K562 (cell line): ENCODE data around the gene TAPBPL. TPM values are rescaled to one million over a fixed set of nuclear protein-coding genes. Genes with fewer than 3 reads are reported as not detected.
"Not testable (repeated sequence)": the region's sequence is repeated elsewhere in the genome, so short reads cannot be mapped to it uniquely, and the experiment has no call there.

Experiments
- ATAC-seq: fragments of 200-7000 bp; cut with Tn5 transposase; 3 replicates; pipeline ENCODE4 v1.9.1; 2020; ENCODE audit warnings: moderate library complexity
- BruUV-seq: library from RNA; stranded (reverse); fragments of 400-500 nt; replicated peaks from 2 replicates; lab custom pipeline; 2021; lab: Mats Ljungman, UMichigan
- CTCF ChIA-PET: fragments of 300-600 bp; formaldehyde crosslinking; extraction: SDS; loops from one replicate; lab custom pipeline; 2021; ENCODE audit warnings: low intra/inter-chr PET ratio; lab: Yijun Ruan, JAX
- POLR2A ChIA-PET: fragments of 300-600, 350-650 bp; sonication (Branson Sonifier 250); formaldehyde crosslinking; extraction: SDS; loops from one replicate; lab custom pipeline; 2021; ENCODE audit warnings: antibody characterized with exemption, inconsistent platforms; lab: Yijun Ruan, JAX
- DNase-seq, 4 experiments: peaks; one replicate each; pipeline versions ENCODE4 v3.0.0 to v3.0.0-alpha.2; 2011 to 2018; ENCODE audit warnings: low spot score in 3 of 4, mixed read lengths in 3 of 4; ENCODE audit errors: extremely low read depth in 1 of 4
- FAIRE-seq: peaks from 2 replicates; lab custom pipeline; 2011; peaks lifted over from hg19 to GRCh38; lab: Jason Lieb, UNC
- H2AFZ ChIP-seq: 2 replicates; pipeline ENCODE4 v1.6.0; 2011; ENCODE audit warnings: low read depth, low read length, control low read depth, inconsistent platforms
- H3K27ac ChIP-seq: fragments of 200-600 bp; 3 replicates; pipeline ENCODE4 v1.8.0; 2011; ENCODE audit warnings: low read depth, mild to moderate bottlenecking, control low read depth, inconsistent platforms, low read length, moderate library complexity, mixed read lengths; ENCODE audit errors: extremely low read depth
- H3K27me3 ChIP-seq, 2 experiments: fragments of 300-600 bp in 1 of 2; 2 replicates in 1 of 2; 3 replicates in 1 of 2; pipeline versions ENCODE4 v1.6.0 to v1.8.0; 2011; ENCODE audit warnings: inconsistent platforms in 2 of 2, low read length in 2 of 2, mild to moderate bottlenecking in 1 of 2, mixed read lengths in 1 of 2, moderate library complexity in 1 of 2; ENCODE audit not compliant: control insufficient read depth in 2 of 2, insufficient read depth in 2 of 2
- H3K36me3 ChIP-seq: fragments of 300-600 bp; 3 replicates; pipeline ENCODE4 v1.8.0; 2011; ENCODE audit warnings: mild to moderate bottlenecking, low read length, inconsistent platforms; ENCODE audit not compliant: control insufficient read depth, insufficient read depth
- H3K4me1 ChIP-seq, 2 experiments: fragments of 200-600 bp in 1 of 2; replicated peaks in 1 of 2; 2 replicates in 1 of 2; 3 replicates in 1 of 2; pipeline versions ENCODE4 v1.5.1 to v1.8.0; 2011; ENCODE audit warnings: inconsistent platforms in 2 of 2, low read length in 2 of 2, mild to moderate bottlenecking in 1 of 2, mixed read lengths in 1 of 2, moderate library complexity in 1 of 2; ENCODE audit not compliant: control insufficient read depth in 2 of 2, insufficient read depth in 2 of 2
- H3K4me2 ChIP-seq: 2 replicates; pipeline ENCODE4 v1.6.1; 2011; ENCODE audit warnings: low read length, control low read depth, inconsistent platforms, mixed read lengths; ENCODE audit not compliant: insufficient read depth
- H3K4me3 ChIP-seq: fragments of 200-600 bp; sonication (generic), shearing (Covaris generic); 2 replicates; pipeline ENCODE4 v1.5.1; 2016; ENCODE audit warnings: control low read depth, inconsistent platforms
- H3K79me2 ChIP-seq: fragments of 200-600 bp; 3 replicates; pipeline ENCODE4 v1.8.0; 2011; ENCODE audit warnings: low read length, inconsistent platforms; ENCODE audit not compliant: control insufficient read depth, insufficient read depth
- H3K9ac ChIP-seq, 2 experiments: 2 replicates each; pipeline versions ENCODE4 v1.6.0 to v1.6.1; 2011; ENCODE audit warnings: low read depth in 2 of 2, low read length in 2 of 2, control low read depth in 1 of 2, inconsistent platforms in 1 of 2, mild to moderate bottlenecking in 1 of 2, mixed read lengths in 1 of 2; ENCODE audit not compliant: insufficient read depth in 1 of 2
- H3K9me1 ChIP-seq: one replicate; pipeline ENCODE4 v1.6.0; 2011; ENCODE audit warnings: inconsistent platforms, mild to moderate bottlenecking, low read length, moderate library complexity; ENCODE audit not compliant: control insufficient read depth, insufficient read depth
- H3K9me3 ChIP-seq: replicated peaks from 2 replicates; pipeline ENCODE4 v1.5.1; 2011; ENCODE audit warnings: low read depth, low read length, inconsistent platforms; ENCODE audit not compliant: control insufficient read depth, insufficient read depth
- H4K20me1 ChIP-seq: replicated peaks from 2 replicates; pipeline ENCODE4 v1.6.1; 2011; ENCODE audit warnings: low read length, inconsistent platforms, mixed read lengths; ENCODE audit not compliant: control insufficient read depth, insufficient read depth
- CEBPB ChIP-seq: fragments of 450-650 bp; IDR thresholded peaks from 2 replicates; pipeline ENCODE4 v1.6.1; 2016; ENCODE audit warnings: missing genetic modification characterization, missing compliant biosample characterization
- CEBPG ChIP-seq, 3 experiments: fragments of 200-800 bp in 1 of 3; sonication (Bioruptor generic) in 1 of 3; sonication (generic) in 1 of 3; formaldehyde crosslinking in 1 of 3; IDR thresholded peaks in 2 of 3; conservative IDR thresholded peaks in 1 of 3; 2 replicates each; pipeline versions ENCODE4 v1.6.1 to v1.8.0; 2016 to 2022; ENCODE audit warnings: missing compliant biosample characterization in 2 of 3, missing genetic modification characterization in 2 of 3, mild to moderate bottlenecking in 1 of 3, missing genetic modification reagents in 1 of 3
- EZH2 ChIP-seq: IDR thresholded peaks from 2 replicates; pipeline ENCODE4 v1.6.1; 2012; ENCODE audit warnings: low read depth, mild to moderate bottlenecking, inconsistent platforms, low read length, borderline replicate concordance
- KLF1 ChIP-seq: fragments of 450-650 bp; IDR thresholded peaks from 2 replicates; pipeline ENCODE4 v1.6.1; 2016; ENCODE audit warnings: missing genetic modification characterization, missing compliant biosample characterization
- MEIS2 ChIP-seq: fragments of 450-650 bp; IDR thresholded peaks from 2 replicates; pipeline ENCODE4 v1.6.1; 2014; ENCODE audit warnings: mild to moderate bottlenecking; ENCODE audit not compliant: partially characterized antibody
- PML ChIP-seq: IDR thresholded peaks from 2 replicates; pipeline ENCODE4 v1.6.1; 2012; ENCODE audit warnings: low read length, inconsistent platforms
- SUPT5H ChIP-seq: fragments of 450-650 bp; IDR thresholded peaks from 2 replicates; pipeline ENCODE4 v1.6.1; 2016
- TAF9B ChIP-seq: fragments of 450-650 bp; IDR thresholded peaks from 2 replicates; pipeline ENCODE4 v1.6.1; 2018; ENCODE audit warnings: mild to moderate bottlenecking; ENCODE audit not compliant: partially characterized antibody
- ZNF57 ChIP-seq: fragments of 450-650 bp; formaldehyde crosslinking; IDR thresholded peaks from 2 replicates; pipeline ENCODE4 v1.4.0; 2020; ENCODE audit warnings: mild to moderate bottlenecking, moderate library complexity
- WGBS: fragments of 100-300 bp; shearing (Covaris generic); methylation state at CpG from one replicate; pipeline ENCODE4 v1.1.6; 2016; ENCODE audit warnings: low coverage, mixed read lengths; ENCODE audit not compliant: insufficient coverage; ENCODE audit errors: missing lambda C conversion rate; 5-methylcytosine and 5-hydroxymethylcytosine counted together
- in situ Hi-C: fragments of 300-500 bp; cut with MboI; formaldehyde crosslinking; loops from 4 replicates; pipeline ENCODE4 v1.15.0; 2018; ENCODE audit warnings: inconsistent platforms, mixed read lengths
- intact Hi-C: fragments of 100-400 bp; cut with micrococcal nuclease; formaldehyde crosslinking; loops from 2 replicates; pipeline ENCODE4 v1.14.2; 2022
- polyA plus RNA-seq, 8 experiments: library from polyadenylated mRNA; depleted of rRNA in 4 of 8; stranded (reverse) in 5 of 8; unstranded in 3 of 8; fragments of >200 nt; fragmentation: Nextera tagmentation in 2 of 8; fragmentation: Illumina TruSeq in 1 of 8; extraction: Ambion mirVana in 2 of 8; extraction: Trizol in 1 of 8; gene quantifications; 2 replicates each; pipeline versions ENCODE4 v1.2.1 to v1.2.3, GENCODE V29; 2011 to 2014; ENCODE audit warnings: inconsistent platforms in 1 of 8, missing spikeins in 1 of 8
- total RNA-seq, 7 experiments: library from RNA; depleted of rRNA in 6 of 7; stranded (reverse); fragments of >200 nt in 6 of 7; fragmentation: Illumina TruSeq in 2 of 7; extraction: Trizol in 2 of 7; gene quantifications; 2 replicates each; pipeline versions ENCODE4 v1.2.1 to v1.2.3, GENCODE V29; 2011 to 2021; ENCODE audit warnings: low replicate concordance in 1 of 7
- TF ChIP-seq, protein P1 (sequence below): fragments of 450-650 bp; IDR thresholded peaks from 2 replicates; pipeline ENCODE4 v1.6.1; 2016
- TF ChIP-seq, protein P2 (sequence below): fragments of 250-450 bp; sonication (Bioruptor Pico); IDR thresholded peaks from 2 replicates; pipeline ENCODE4 v1.4.0; 2020; ENCODE audit warnings: borderline replicate concordance

The TAPBPL gene
- total and polyA plus RNA-seq, 9 of the 15 experiments (the other 6 are each of a cell fraction or from before 2014, with no cell fraction given), result 0.29 to 1.6 (median 0.45) TPM

DNA sequence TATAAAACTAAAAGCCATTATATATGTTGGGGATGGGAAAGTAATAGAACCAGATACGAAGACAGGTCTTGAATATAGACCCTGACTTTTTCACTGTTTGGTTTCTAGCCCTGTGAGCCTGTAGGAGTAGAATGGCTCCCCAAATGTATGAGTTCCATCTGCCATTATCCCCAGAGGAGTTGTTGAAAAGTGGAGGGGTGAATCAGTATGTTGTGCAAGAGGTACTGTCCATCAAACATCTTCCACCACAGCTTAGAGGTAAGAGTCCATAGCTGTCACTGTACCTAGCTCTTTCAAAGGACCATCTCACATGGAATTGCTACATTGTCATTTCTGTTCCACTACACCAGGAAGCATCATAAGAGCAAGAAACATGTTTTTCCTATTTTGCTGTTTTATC, 43.1 kb downstream of the TAPBPL start:
- Histone ChIP-seq H3K4me2 (peak overlapping the region; percentile 89), H3K27me3 (no peaks in the 10 kb centered on the region), H3K9ac (peak overlapping the region in 1 of 2 experiments; percentile 83; a peak in 2 of 4 replicates), H4K20me1 (no peaks in the 10 kb centered on the region), H3K4me1 (peaks cover 0 to 15% of the 10 kb centered on the region in 2 experiments; a peak in 3 of 5 replicates), H2AFZ (no peak overlapping the region), H3K79me2 (peaks cover 44% of the 10 kb centered on the region), H3K36me3 (peaks cover 53% of the 10 kb centered on the region), H3K27ac (peak overlapping the region; percentile 86; the same call in 2 of the 3 replicates), H3K9me1 (no peaks in the 10 kb centered on the region), H3K9me3 (no peaks in the 10 kb centered on the region), H3K4me3 (peak overlapping the region; percentile 50)
- ATAC-seq, result no peak
- ChIA-PET CTCF (no interaction called here), POLR2A (interaction anchor here (0.6 to 1.0 kb wide), 3 partner anchors 34 to 186 kb away, joined by 3 read pairs; no protein-coding TSS in a partner anchor)
- TF ChIP-seq, protein P1, sequence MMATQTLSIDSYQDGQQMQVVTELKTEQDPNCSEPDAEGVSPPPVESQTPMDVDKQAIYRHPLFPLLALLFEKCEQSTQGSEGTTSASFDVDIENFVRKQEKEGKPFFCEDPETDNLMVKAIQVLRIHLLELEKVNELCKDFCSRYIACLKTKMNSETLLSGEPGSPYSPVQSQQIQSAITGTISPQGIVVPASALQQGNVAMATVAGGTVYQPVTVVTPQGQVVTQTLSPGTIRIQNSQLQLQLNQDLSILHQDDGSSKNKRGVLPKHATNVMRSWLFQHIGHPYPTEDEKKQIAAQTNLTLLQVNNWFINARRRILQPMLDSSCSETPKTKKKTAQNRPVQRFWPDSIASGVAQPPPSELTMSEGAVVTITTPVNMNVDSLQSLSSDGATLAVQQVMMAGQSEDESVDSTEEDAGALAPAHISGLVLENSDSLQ, result peak; percentile 79
- no peak for TF ChIP-seq EZH2
- peak; percentile 90 for TF ChIP-seq CEBPB
- no peak for TF ChIP-seq TAF9B
- TF ChIP-seq KLF1, result no peak
- no peak for TF ChIP-seq ZNF57 (CRISPR knock-in tag)
- 0 out of 2 replicates have a peak, but pooled peaks have one; percentile 12 for TF ChIP-seq SUPT5H
- TF ChIP-seq PML, result no peak
- TF ChIP-seq, protein P2, sequence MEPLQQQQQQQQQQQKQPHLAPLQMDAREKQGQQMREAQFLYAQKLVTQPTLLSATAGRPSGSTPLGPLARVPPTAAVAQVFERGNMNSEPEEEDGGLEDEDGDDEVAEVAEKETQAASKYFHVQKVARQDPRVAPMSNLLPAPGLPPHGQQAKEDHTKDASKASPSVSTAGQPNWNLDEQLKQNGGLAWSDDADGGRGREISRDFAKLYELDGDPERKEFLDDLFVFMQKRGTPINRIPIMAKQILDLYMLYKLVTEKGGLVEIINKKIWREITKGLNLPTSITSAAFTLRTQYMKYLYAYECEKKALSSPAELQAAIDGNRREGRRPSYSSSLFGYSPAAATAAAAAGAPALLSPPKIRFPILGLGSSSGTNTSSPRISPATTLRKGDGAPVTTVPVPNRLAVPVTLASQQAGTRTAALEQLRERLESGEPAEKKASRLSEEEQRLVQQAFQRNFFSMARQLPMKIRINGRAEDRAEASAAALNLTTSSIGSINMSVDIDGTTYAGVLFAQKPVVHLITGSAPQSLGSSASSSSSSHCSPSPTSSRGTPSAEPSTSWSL (CRISPR knock-in tag), result no peak
- TF ChIP-seq MEIS2, result peak; percentile 25
- TF ChIP-seq CEBPG (CRISPR knock-in tag; IDR thresholded peaks at IDR 0.05), result peak; percentile 47; the same call in 1 of the 2 replicates
- TF ChIP-seq CEBPG (tag; conservative IDR thresholded peaks at IDR 0.05 in 1 of 2, IDR thresholded peaks at IDR 0.05 in 1 of 2), result peak in 1 of 2 experiments; percentile 59; a peak in 1 of 4 replicates
- FAIRE-seq, result no peak
- in situ Hi-C loops, result no loop called here
- no TSS peak for BruUV-seq
- WGBS, result 44% methylated on average over 1 of the region's 1 CpG
- intact Hi-C loops, result loop anchor here (2.0 kb wide), 1 partner anchor 40 kb away; the partner anchor contains the start of gene GAPDH
- DNase-seq, result peak in 1 of 4 experiments; percentile 11

- DNase-seq, H4K20me1 ChIP-seq, FAIRE-seq, H3K9me3 ChIP-seq, CTCF ChIA-PET, intact Hi-C loops, H3K9me1 ChIP-seq, ATAC-seq, BruUV-seq, H2AFZ ChIP-seq, H3K27me3 ChIP-seq, in situ Hi-C loops, H3K27ac ChIP-seq, H3K9ac ChIP-seq, H3K4me3 ChIP-seq, H3K4me2 ChIP-seq: not testable (repeated sequence)
- Histone ChIP-seq H3K36me3 (peaks cover 64% of the 10 kb centered on the region; the same call in 2 of the 3 replicates), H3K79me2 (peaks cover 56% of the 10 kb centered on the region), H3K4me1 (peaks cover 0 to 12% of the 10 kb centered on the region in 2 experiments; a peak in 2 of 5 replicates)
- WGBS, result 87% methylated on average over 3 of the region's 3 CpGs
- POLR2A ChIA-PET, result interaction anchor here (0.6 kb wide), 1 partner anchor 18 kb away, joined by 3 read pairs; no protein-coding TSS in a partner anchor
These were observed 45.4 kb downstream of the TAPBPL start for GRCh38 chr12:6497291-6497690.
